ENCODE measurements around the gene JARID2.

GRCh38 chr6:15513801-15514711, 268.2 kb downstream of the JARID2 start:
- no peak for TF ChIP-seq EP300 (IDR thresholded peaks at IDR 0.05; ENCODE audit: low read depth in 2 of 2, low read length in 2 of 2)
- no peak for TF ChIP-seq EP300 (CRISPR knock-in tag; IDR thresholded peaks at IDR 0.05; ENCODE audit: borderline replicate concordance)
- TF ChIP-seq, protein P1, sequence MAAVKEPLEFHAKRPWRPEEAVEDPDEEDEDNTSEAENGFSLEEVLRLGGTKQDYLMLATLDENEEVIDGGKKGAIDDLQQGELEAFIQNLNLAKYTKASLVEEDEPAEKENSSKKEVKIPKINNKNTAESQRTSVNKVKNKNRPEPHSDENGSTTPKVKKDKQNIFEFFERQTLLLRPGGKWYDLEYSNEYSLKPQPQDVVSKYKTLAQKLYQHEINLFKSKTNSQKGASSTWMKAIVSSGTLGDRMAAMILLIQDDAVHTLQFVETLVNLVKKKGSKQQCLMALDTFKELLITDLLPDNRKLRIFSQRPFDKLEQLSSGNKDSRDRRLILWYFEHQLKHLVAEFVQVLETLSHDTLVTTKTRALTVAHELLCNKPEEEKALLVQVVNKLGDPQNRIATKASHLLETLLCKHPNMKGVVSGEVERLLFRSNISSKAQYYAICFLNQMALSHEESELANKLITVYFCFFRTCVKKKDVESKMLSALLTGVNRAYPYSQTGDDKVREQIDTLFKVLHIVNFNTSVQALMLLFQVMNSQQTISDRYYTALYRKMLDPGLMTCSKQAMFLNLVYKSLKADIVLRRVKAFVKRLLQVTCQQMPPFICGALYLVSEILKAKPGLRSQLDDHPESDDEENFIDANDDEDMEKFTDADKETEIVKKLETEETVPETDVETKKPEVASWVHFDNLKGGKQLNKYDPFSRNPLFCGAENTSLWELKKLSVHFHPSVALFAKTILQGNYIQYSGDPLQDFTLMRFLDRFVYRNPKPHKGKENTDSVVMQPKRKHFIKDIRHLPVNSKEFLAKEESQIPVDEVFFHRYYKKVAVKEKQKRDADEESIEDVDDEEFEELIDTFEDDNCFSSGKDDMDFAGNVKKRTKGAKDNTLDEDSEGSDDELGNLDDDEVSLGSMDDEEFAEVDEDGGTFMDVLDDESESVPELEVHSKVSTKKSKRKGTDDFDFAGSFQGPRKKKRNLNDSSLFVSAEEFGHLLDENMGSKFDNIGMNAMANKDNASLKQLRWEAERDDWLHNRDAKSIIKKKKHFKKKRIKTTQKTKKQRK (IDR thresholded peaks at IDR 0.05; ENCODE audit: low read length): no peak
- TF ChIP-seq ETV6 (CRISPR knock-in tag; conservative IDR thresholded peaks at IDR 0.05): no peak
- no peak for TF ChIP-seq CBX1 (IDR thresholded peaks at IDR 0.05; ENCODE audit: low read depth)
- no peak for TF ChIP-seq THAP11 (CRISPR knock-in tag; IDR thresholded peaks at IDR 0.05)
- TF ChIP-seq TOPORS (CRISPR knock-in tag; IDR thresholded peaks at IDR 0.05): no peak
- TF ChIP-seq ZNF510 (CRISPR knock-in tag; IDR thresholded peaks at IDR 0.05; ENCODE audit: low read depth): no peak
- no peak for TF ChIP-seq ZNF441 (CRISPR knock-in tag; IDR thresholded peaks at IDR 0.05; ENCODE audit: borderline replicate concordance)
- TF ChIP-seq SP4 (CRISPR knock-in tag; IDR thresholded peaks at IDR 0.05): no peak
- TF ChIP-seq CTCF (CRISPR knock-in tag; IDR thresholded peaks at IDR 0.05): no peak
- no peak for TF ChIP-seq ISL2 (CRISPR knock-in tag; IDR thresholded peaks at IDR 0.05)

Measured in HepG2 (cell line).